Placental pericyte (primary cell): Measurements from ENCODE around the gene SLC30A10. TPM values are rescaled to one million over a fixed set of nuclear protein-coding genes. Genes with fewer than 3 reads are reported as not detected.

ENCODE experiments used
- small RNA-seq: library from RNA; depleted of rRNA; stranded (forward); fragments of <200 nt; gene quantifications from one replicate; pipeline ENCODE3, GENCODE V24; 2012; ENCODE audit warnings: low replicate concordance
- total RNA-seq: library from RNA; depleted of rRNA; stranded (reverse); fragments of >200 nt; gene quantifications from 2 replicates; pipeline ENCODE4 v1.2.3, GENCODE V29; 2012

SLC30A10 gene
- total RNA-seq, result not detected in 2 replicates

GRCh38 chr1:219927956-219928790 lies at the start of gene SLC30A10:
SLC30A10 (minus strand) TSS chr1:219928557; CDS start chr1:219928440, 117 bp downstream.

Small RNAs within 50 kb of the gene (small RNA-seq; reads per million reads assigned to genes)
- not detected for gene RF00012

Other genes starting within 250 kb of the SLC30A10 start
- 164 and 176 TPM in 2 replicates for gene EPRS1, start 117.9 kb upstream of the SLC30A10 start, total RNA-seq
- 19.5 and 31.5 TPM in 2 replicates for gene BPNT1, start 161.2 kb upstream of the SLC30A10 start, total RNA-seq
- gene IARS2, start 165.6 kb upstream of the SLC30A10 start, total RNA-seq, result 62.4 and 76.9 TPM in 2 replicates